ENCODE data around the gene CLDND2. TPM values are rescaled to one million over a fixed set of nuclear protein-coding genes. Genes with fewer than 3 reads are reported as not detected.
"Not testable (repeated sequence)": the region's sequence is repeated elsewhere in the genome, so short reads cannot be mapped to it uniquely, and the experiment has no call there.

The CLDND2 gene, protein sequence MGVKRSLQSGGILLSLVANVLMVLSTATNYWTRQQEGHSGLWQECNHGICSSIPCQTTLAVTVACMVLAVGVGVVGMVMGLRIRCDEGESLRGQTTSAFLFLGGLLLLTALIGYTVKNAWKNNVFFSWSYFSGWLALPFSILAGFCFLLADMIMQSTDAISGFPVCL
- not detected in 2 replicates for polyA plus RNA-seq (2011; rRNA removed)
- polyA minus RNA-seq (2011; rRNA and poly(A)+ RNA removed), result not detected in 2 replicates

DNA sequence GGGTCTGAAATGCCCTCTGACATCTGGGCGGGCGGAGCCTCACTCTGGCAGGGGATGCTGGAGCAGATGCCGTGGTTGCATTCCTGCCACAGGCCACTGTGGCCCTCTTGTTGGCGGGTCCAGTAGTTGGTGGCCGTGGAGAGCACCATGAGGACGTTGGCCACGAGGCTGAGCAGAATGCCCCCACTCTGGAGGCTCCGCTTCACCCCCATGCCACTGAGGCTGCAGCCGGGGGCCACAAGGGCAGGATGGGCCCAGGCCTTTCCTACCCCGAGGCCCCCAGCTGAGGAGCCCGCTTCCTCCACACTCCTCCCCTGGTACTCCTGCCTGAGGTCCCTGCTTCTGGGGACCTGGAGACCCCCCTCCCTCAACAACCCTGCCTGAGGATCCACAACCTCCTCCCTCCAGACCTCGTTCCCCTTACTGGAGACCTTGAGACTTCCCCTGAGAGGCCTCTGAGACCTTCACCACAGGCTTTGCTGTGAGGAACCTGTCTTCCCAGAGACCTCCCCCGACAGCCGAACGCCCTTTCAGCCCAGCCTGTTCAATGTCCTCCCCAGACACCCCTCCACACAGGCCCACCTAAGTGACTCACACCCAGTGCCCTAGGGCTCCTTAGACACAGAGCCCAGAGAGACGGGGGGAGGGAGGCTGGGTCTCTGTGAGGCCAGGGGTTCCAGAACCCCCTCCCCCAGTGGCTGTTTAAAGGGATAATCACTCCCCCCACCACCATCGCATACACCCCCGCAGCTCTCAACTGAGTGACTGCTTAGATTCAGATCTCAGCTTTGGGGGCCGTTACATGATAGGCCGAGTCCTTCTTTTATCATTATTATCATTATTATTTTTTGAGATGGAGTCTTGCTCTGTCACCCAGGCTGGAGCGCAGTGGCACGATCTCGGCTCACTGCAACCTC is at the start of gene CLDND2:
TSS of gene CLDND2 (minus strand) at position 638 of the 917 bp plus-strand sequence. CDS start at position 212, 426 bp downstream.
- Histone ChIP-seq H3K27me3 (ENCODE audit: control insufficient read depth, insufficient read depth, low read length) (peaks cover 6% of the 10 kb centered on the region), H3K4me3 (ENCODE audit: low read depth, low read length) (peak within 1 kb of the TSS; percentile 83), H3K9me3 (ENCODE audit: control insufficient read depth, insufficient read depth, low read length) (no peaks in the 10 kb centered on the region; the same call in 1 of the 2 replicates), H3K27ac (ENCODE audit: low read depth, low read length) (peak within 1 kb of the TSS; percentile 52)
- DNase-seq (ENCODE audit: low read depth, low spot score), result no peak
- POLR2A ChIA-PET, result interaction anchor here (0.6 to 1.5 kb wide), 7 partner anchors 9 to 1439 kb away, joined by 3 to 28 read pairs (median 4); no protein-coding TSS in a partner anchor
- TF ChIP-seq, protein P1, sequence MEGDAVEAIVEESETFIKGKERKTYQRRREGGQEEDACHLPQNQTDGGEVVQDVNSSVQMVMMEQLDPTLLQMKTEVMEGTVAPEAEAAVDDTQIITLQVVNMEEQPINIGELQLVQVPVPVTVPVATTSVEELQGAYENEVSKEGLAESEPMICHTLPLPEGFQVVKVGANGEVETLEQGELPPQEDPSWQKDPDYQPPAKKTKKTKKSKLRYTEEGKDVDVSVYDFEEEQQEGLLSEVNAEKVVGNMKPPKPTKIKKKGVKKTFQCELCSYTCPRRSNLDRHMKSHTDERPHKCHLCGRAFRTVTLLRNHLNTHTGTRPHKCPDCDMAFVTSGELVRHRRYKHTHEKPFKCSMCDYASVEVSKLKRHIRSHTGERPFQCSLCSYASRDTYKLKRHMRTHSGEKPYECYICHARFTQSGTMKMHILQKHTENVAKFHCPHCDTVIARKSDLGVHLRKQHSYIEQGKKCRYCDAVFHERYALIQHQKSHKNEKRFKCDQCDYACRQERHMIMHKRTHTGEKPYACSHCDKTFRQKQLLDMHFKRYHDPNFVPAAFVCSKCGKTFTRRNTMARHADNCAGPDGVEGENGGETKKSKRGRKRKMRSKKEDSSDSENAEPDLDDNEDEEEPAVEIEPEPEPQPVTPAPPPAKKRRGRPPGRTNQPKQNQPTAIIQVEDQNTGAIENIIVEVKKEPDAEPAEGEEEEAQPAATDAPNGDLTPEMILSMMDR (IDR thresholded peaks at IDR 0.05; ENCODE audit: low read depth, low read length), result no peak
- CTCF ChIA-PET, result interaction anchor here (1.0 to 1.4 kb wide), 4 partner anchors 9 to 31 kb away, joined by 3 to 7 read pairs (median 4); no protein-coding TSS in a partner anchor

DNA sequence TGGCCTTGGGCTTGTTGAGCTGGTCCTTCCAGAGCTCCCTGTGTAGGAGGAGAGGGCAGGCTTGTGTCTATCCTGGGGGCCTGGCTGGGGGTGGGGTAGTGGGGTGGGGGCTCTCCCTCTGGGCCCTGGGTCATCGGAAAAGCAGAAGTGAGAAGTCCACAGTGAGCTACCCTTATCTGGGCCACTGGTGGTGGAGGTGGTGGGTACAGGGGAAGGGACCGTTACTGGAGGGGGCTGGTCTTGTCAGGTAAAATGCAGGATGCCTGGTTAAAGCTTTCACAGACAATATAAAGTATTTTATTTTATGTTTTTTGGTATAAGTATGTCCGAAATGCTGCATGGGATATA is 49.0 kb upstream of the CLDND2 start:
- H3K27me3 ChIP-seq (ENCODE audit: control insufficient read depth, insufficient read depth, low read length), result no peaks in the 10 kb centered on the region
- DNase-seq (ENCODE audit: low read depth, low spot score), result no peak
- TF ChIP-seq, protein P1 (IDR thresholded peaks at IDR 0.05; ENCODE audit: low read depth, low read length), result no peak
- POLR2A ChIA-PET, result no interaction called here
- no peak overlapping the region for H3K4me3 ChIP-seq (ENCODE audit: low read depth, low read length)
- no peaks in the 10 kb centered on the region; the same call in 1 of the 2 replicates for H3K9me3 ChIP-seq (ENCODE audit: control insufficient read depth, insufficient read depth, low read length)
- H3K27ac ChIP-seq (ENCODE audit: low read depth, low read length), result no peak overlapping the region
- CTCF ChIA-PET, result interaction anchor here (1.5 to 1.6 kb wide), 2 partner anchors 10 to 243 kb away, joined by 3 to 8 read pairs; no protein-coding TSS in a partner anchor

- no peak within 1 kb of the TSS for H3K4me3 ChIP-seq (ENCODE audit: low read depth, low read length)
- H3K27me3 ChIP-seq (ENCODE audit: control insufficient read depth, insufficient read depth, low read length), result no peaks in the 10 kb centered on the region
- H3K9me3 ChIP-seq (ENCODE audit: control insufficient read depth, insufficient read depth, low read length), result no peaks in the 10 kb centered on the region; the same call in 1 of the 2 replicates
- DNase-seq (ENCODE audit: low read depth, low spot score), result no peak
- H3K27ac ChIP-seq (ENCODE audit: low read depth, low read length), result no peak within 1 kb of the TSS
- ChIA-PET CTCF (interaction anchor here (1.5 to 1.6 kb wide), 2 partner anchors 9 to 244 kb away, joined by 3 to 8 read pairs; no protein-coding TSS in a partner anchor), POLR2A (no interaction called here)
- TF ChIP-seq, protein P1 (IDR thresholded peaks at IDR 0.05; ENCODE audit: low read depth, low read length), result no peak
These were observed 48.5 kb upstream of the CLDND2 start, which contains the start of gene SIGLEC10 for GRCh38 chr19:51417107-51417809. TSS of gene SIGLEC10 (minus strand) at chr19:51417642. CDS start at chr19:51417581, 61 bp downstream.

DNA sequence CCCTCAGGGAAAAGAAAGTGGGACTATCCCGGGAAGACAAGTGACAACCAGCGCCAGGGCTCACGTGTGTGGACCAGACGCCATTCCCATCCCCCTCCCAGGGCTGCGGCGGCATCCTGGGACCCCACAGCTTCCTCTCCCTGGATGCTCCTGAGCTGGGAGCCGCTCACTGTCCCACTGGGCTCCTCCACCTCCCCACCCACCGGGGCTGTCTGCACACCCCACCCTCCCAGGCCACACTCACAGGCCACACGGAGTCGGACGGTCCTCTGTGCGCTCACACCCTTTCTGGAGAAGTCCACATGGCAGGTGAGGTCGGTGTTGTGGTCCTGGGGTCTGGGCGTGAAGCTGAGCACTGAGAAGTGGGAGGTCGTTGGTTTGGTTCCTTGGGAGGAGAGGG is 47.6 kb upstream of the CLDND2 start:
- DNase-seq (ENCODE audit: low read depth, low spot score); H3K27ac ChIP-seq (ENCODE audit: low read depth, low read length); H3K27me3 ChIP-seq (ENCODE audit: control insufficient read depth, insufficient read depth, low read length); H3K9me3 ChIP-seq (ENCODE audit: control insufficient read depth, insufficient read depth, low read length); POLR2A ChIA-PET; H3K4me3 ChIP-seq (ENCODE audit: low read depth, low read length); CTCF ChIA-PET: not testable (repeated sequence)

DNA sequence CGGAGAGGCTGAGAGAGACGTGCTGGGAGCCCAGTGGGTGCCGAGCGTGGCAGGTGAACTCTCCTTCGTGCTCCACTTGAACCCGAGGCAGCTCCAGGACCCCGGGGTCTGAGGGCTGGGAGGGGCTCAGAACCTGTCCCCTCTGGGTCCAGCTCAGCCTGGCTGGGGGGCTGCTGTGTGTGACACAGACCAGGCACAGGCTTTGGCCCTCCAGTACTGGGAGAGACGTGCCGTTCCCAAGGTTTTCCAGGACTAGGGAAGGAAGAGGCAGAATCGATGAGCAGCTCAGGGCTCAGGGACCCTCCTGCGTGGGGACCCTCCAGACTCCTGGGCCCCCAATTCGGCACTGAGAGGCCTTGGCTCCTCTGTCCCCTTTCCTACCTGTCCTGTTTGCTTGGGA is 46.4 kb upstream of the CLDND2 start:
- TF ChIP-seq, protein P1 (IDR thresholded peaks at IDR 0.05; ENCODE audit: low read depth, low read length), result no peak
- DNase-seq (ENCODE audit: low read depth, low spot score), result no peak
- H3K9me3 ChIP-seq (ENCODE audit: control insufficient read depth, insufficient read depth, low read length), result no peaks in the 10 kb centered on the region; the same call in 1 of the 2 replicates
- H3K27ac ChIP-seq (ENCODE audit: low read depth, low read length), result no peak overlapping the region
- POLR2A ChIA-PET, result no interaction called here
- CTCF ChIA-PET, result no interaction called here
- no peaks in the 10 kb centered on the region for H3K27me3 ChIP-seq (ENCODE audit: control insufficient read depth, insufficient read depth, low read length)
- H3K4me3 ChIP-seq (ENCODE audit: low read depth, low read length), result no peak overlapping the region
